GM19023 (cell line): ENCODE results near the gene GRK5.

ENCODE experiments used
- ATAC-seq: cut with Tn5 transposase; IDR thresholded peaks from one replicate; pipeline ENCODE4 v1.9.1; 2021; ENCODE audit warnings: mild to moderate bottlenecking, moderate library complexity; ENCODE audit not compliant: unreplicated experiment

GRK5 gene

GRCh38 chr10:119498889-119499676 lies 291.7 kb downstream of the GRK5 start:
- no peak for ATAC-seq

- ATAC-seq: no peak
Observed at GRCh38 chr10:119499677-119500002, 292.3 kb downstream of the GRK5 start.

DNA sequence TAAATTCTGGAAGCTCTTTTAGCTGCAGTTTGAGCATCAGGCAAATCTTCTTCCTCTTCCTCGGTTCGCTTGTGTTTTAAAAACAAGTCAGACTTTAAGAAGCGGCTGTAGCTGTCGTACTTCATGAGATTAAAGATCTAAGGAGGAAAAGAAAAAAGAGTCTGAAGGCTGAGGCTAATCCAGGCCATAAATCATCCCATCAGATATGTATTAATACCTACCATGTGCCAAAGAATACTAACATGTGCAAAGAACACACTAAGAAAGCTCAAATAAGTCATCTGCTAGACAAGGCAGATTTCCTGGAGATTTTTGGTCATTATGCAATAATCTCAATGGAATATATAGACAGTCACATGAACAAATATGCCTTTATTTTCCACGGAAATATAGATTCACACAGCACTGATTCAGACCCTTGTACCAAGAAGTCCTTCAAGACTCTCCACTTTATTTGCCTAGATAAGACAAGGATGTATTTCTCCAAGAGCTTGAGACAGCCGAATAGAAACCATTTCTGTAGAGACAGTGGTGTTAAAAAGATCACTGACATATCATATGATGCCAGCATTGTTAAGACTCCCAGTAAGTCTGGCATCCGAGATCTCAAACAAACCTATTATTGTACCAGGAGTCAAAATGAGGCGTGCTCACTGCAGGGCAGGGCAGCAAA lies 292.9 kb downstream of the GRK5 start:
- ATAC-seq: no peak

DNA sequence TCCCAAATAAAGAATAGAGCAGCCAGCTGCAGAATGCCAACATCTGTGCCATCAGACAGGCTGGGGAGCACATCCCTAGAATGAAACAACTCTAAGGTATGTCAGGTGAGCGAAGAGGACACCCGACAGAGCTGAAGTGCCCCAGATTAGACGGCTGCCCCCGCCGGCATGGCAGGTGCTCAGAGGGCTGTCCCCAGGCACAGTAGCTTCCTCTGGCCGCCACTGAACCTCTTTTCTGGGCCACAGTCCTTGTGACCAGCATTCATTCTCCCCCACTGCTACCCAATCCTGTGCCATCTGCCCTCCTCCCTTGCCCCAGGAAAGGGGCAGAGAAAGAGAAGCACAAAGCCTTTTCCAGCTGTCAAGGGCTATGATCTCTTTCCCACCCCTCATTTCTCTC lies 293.4 kb downstream of the GRK5 start:
- ATAC-seq: no peak

DNA sequence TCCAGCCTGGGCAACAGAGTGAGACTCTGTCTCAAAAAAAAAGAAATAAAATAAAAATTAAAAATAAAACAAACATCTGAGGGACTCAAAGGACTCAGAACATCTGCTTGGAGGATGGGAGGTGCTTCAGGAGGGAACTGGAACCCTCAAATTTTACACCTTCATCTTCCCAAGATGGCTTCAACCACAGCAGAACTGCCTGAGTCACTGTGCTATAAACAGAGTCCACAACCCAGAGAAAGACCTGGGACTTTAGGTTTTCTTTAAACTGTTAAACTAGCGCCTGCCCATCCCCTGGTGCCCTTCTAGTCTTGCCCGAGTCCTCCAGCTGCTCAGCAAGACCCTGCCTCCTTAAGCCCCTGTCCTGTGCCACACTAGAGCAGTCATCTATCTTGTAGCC lies 294.3 kb downstream of the GRK5 start:
- no peak for ATAC-seq

GRCh38 chr10:119502209-119502608 lies 294.8 kb downstream of the GRK5 start:
- peak; percentile 53 for ATAC-seq

DNA sequence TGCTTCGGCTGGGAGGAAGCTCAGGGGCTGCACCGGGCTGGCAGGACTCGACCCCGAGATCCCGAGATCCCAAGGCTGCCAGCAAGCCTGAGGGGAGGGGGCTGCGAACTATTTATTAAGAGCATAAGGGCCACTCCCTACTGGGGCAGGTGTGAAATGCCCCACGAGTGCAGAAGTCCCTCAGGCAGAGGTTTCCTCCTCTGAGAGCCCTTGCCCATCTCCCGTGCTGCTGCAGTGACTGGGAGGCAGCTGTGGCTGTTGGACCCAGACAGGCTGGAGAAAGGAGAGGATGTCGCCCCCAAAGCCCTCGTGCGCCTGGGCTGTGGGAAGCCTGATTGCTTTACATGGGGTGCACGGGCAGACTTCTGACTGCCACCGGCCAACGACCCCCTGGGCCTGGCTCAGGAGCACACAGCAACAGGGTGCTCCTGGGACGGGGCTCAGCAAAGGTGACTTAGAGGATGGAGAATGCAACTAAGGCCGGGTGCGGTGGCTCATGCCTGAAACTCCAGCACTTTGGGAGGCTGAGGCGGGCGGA lies 295.3 kb downstream of the GRK5 start:
- no peak for ATAC-seq

GRCh38 chr10:119503821-119504220 lies 296.4 kb downstream of the GRK5 start:
- ATAC-seq: no peak

DNA sequence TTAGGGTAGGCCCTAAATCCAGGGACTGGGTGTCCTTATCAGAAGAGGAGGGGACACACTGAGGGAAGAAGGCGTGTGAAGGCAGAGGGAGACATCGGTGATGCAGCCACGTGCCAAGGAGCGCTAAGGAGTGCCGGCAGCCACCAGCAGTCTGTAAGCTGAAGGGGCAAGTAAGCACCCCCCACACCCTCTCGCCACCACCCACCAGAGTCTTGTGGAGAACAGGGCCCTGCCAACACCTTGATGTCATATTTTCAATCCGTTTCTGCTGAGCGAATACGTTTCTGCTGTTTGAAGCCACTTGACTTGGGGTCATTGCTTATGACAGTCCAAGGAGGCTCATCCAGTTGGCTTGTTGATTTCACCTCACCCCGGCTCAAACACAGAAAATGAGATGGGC lies 297.3 kb downstream of the GRK5 start:
- no peak for ATAC-seq

- ATAC-seq: no peak
Observed at GRCh38 chr10:119505131-119505551, 297.8 kb downstream of the GRK5 start.
